BE2C (cell line): ENCODE measurements around the gene ARHGAP25.

Experiments used
- DNase-seq: peaks from one replicate; pipeline ENCODE4 v3.0.0-alpha.2; 2020
- H3K27me3 ChIP-seq: fragments of 250-450 bp; sonication (Bioruptor Pico); 2 replicates; pipeline ENCODE4 v1.5.1; 2020; ENCODE audit warnings: mild to moderate bottlenecking
- H3K36me3 ChIP-seq: fragments of 250-450 bp; sonication (Bioruptor Pico); 2 replicates; pipeline ENCODE4 v1.5.1; 2020; ENCODE audit warnings: mild to moderate bottlenecking
- H3K4me1 ChIP-seq: fragments of 250-450 bp; sonication (Bioruptor Pico); 2 replicates; pipeline ENCODE4 v1.5.1; 2020
- H3K4me3 ChIP-seq: 2 replicates; pipeline ENCODE4 v1.5.1; 2011; ENCODE audit warnings: low read depth, low read length
- H3K9me3 ChIP-seq: fragments of 250-450 bp; sonication (Bioruptor Pico); 2 replicates; pipeline ENCODE4 v1.5.1; 2020
- TF ChIP-seq, protein P1 (sequence below): IDR thresholded peaks from 2 replicates; pipeline ENCODE4 v1.5.1; 2012; ENCODE audit warnings: mild to moderate bottlenecking, low read depth, low read length

ARHGAP25 gene

GRCh38 chr2:68739595-68740399, 5.2 kb downstream of the ARHGAP25 start:
- no peak for DNase-seq
- Histone ChIP-seq H3K4me1 (no peaks in the 10 kb centered on the region), H3K4me3 (no peak overlapping the region), H3K27me3 (no peaks in the 10 kb centered on the region), H3K9me3 (no peaks in the 10 kb centered on the region), H3K36me3 (no peaks in the 10 kb centered on the region)
- TF ChIP-seq, protein P1, sequence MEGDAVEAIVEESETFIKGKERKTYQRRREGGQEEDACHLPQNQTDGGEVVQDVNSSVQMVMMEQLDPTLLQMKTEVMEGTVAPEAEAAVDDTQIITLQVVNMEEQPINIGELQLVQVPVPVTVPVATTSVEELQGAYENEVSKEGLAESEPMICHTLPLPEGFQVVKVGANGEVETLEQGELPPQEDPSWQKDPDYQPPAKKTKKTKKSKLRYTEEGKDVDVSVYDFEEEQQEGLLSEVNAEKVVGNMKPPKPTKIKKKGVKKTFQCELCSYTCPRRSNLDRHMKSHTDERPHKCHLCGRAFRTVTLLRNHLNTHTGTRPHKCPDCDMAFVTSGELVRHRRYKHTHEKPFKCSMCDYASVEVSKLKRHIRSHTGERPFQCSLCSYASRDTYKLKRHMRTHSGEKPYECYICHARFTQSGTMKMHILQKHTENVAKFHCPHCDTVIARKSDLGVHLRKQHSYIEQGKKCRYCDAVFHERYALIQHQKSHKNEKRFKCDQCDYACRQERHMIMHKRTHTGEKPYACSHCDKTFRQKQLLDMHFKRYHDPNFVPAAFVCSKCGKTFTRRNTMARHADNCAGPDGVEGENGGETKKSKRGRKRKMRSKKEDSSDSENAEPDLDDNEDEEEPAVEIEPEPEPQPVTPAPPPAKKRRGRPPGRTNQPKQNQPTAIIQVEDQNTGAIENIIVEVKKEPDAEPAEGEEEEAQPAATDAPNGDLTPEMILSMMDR, result no peak

DNA sequence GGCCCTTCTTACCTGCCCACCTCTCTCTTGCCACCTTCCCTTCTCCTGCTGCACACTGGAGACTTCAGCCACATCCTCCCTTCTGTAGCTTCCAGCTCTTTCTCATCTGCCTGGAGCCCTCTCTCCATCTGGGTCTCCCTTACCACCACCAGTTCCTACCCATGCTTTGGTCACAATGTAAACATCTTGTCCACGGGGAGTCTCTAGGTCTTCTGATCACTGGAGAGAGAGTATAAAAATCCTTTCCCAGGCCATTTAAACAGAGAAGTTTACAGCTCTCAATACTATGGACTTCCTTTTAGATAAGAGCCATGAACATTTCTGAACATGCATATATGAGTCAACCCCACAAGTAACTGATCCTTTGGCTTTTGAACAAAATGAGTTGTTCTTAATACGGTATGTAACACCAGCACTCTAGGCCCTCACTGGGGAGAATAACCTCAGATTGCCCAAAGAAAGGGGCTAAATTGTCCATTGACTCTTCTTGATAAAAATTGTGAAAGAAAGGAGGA, 5.8 kb downstream of the ARHGAP25 start:
- TF ChIP-seq, protein P1, result no peak
- Histone ChIP-seq H3K27me3 (no peaks in the 10 kb centered on the region), H3K4me3 (no peak overlapping the region), H3K9me3 (no peaks in the 10 kb centered on the region), H3K36me3 (no peaks in the 10 kb centered on the region), H3K4me1 (no peaks in the 10 kb centered on the region)
- DNase-seq, result no peak

GRCh38 chr2:68741238-68741637, 6.6 kb downstream of the ARHGAP25 start:
- Histone ChIP-seq H3K27me3 (no peaks in the 10 kb centered on the region), H3K36me3 (no peaks in the 10 kb centered on the region), H3K4me1 (no peaks in the 10 kb centered on the region), H3K4me3 (no peak overlapping the region), H3K9me3 (no peaks in the 10 kb centered on the region)
- TF ChIP-seq, protein P1, result no peak
- no peak for DNase-seq

DNA sequence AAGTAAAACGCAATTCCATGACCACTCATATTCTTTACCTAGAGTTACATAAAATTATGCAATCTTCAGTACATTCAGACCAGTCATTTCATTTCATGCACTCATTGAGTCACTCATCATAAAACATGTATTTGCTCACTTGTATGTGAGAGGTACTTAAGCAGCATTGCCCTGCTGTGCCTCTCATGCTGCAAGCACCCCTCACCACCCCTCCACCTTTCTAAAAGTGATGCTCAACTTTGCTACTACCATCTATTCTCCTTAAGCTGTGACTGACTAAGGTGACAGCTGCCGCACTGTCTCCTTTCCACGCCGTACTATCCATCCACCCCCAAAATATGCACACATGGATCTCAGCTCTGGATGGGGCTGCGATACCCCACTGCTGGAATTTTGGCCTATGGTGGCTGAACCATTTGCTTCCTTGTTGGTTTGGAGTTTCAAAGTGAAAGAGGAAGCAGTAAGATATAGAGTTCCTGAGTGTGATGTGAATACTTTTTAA, 7.2 kb downstream of the ARHGAP25 start:
- no peak overlapping the region for H3K4me3 ChIP-seq
- no peaks in the 10 kb centered on the region for H3K36me3 ChIP-seq
- DNase-seq, result no peak
- TF ChIP-seq, protein P1, result no peak
- no peaks in the 10 kb centered on the region for H3K9me3 ChIP-seq
- H3K4me1 ChIP-seq, result no peaks in the 10 kb centered on the region
- no peaks in the 10 kb centered on the region for H3K27me3 ChIP-seq

DNA sequence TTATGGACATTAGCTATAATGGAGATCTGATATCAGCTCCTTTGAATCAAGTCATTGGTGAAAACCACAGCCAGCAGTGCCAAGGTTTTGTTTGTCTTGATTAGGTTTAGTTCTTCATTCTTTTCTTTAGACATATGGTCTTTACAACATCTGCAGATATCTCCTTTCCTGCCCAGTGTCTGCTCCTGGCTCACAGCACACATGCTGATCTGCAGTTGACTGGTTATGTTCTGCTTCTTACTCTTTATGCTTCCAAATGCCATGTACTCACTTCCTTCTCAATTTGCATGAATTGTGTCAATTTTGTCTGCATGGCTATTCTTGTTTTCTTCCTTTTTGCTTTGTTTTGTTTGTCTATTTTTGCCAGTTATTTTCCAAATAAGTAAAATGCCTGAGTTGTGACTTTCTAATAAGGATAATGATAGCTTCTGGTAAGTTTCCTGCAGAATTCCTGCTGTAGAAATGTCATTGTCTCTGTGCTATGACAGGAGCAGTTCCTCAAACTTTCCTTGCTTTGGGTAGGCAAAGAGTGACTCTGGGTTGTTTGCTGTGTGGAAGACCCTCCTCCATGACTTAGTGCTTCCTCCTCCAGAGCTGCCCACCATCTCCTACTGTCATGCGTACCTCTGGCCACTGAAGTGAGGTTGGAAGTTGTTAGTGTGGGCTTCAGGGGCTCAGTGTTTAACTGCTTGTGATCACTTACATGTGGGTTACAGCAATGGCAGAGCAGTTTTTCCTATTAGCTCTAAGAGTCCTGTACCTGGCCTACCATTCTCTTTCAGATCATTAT, 8.2 kb downstream of the ARHGAP25 start:
- Histone ChIP-seq H3K36me3 (no peaks in the 10 kb centered on the region), H3K4me1 (no peaks in the 10 kb centered on the region), H3K4me3 (no peak overlapping the region), H3K9me3 (no peaks in the 10 kb centered on the region), H3K27me3 (no peaks in the 10 kb centered on the region)
- TF ChIP-seq, protein P1, result no peak
- no peak for DNase-seq
